ENCODE data around the gene HPSE2.

The HPSE2 gene

DNA sequence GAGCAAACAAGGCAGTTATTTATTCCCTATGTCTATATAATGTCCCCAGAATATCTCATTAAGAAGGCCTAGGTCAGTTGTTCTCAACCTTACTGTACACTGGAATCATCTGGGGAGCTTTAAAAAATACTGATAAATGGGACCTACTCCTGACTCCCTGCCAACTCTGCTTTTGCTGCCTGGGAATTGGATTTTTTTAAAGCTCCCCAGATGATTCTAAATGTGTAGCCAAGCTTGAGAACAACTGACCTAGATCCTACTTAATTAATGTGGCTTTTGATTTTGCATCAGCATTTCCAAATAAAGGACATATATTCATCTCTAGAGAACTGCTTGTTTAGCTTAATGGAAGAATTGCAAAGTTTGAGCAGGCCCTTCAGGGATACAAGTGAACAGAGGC, 697.2 kb downstream of the HPSE2 start:
- Histone ChIP-seq H3K4me3 (ENCODE audit: extremely low read depth, insufficient read depth, low read length, poor library complexity, severe bottlenecking) (no peak overlapping the region), H3K27ac (ENCODE audit: low read depth, low read length, severe bottlenecking) (no peak overlapping the region), H3K4me1 (ENCODE audit: control insufficient read depth, insufficient read depth, low read length, poor library complexity, severe bottlenecking) (no peaks in the 10 kb centered on the region), H3K9me3 (ENCODE audit: control insufficient read depth, low read length) (no peaks in the 10 kb centered on the region), H3K36me3 (ENCODE audit: control insufficient read depth, insufficient read depth, low read length) (no peaks in the 10 kb centered on the region)

DNA sequence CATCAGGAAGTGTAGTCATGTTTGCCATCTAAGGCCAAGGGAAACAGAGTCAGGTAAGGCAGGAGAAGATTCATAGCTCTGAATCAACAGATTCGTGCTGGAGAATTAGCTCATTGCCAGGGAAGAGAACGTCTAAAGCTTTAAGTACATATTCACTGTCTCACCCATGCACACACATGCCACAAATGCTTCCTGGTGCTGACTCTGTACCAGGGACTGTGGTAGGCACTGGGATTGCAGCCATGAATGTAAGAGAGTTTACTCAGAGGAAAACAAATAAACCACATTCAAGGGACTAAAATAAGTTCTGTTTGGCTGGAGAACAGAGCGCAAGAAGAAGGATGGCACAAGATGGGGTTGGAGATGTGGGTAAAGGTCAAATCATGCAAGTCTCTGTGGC, 699.1 kb downstream of the HPSE2 start:
- WGBS, 2 experiments (ENCODE audit: insufficient coverage in 2 of 2) = 85 to 92% methylated on average over 2 of the region's 3 CpGs

GRCh38 chr10:98533746-98534445, 701.8 kb downstream of the HPSE2 start:
- WGBS, 2 experiments (ENCODE audit: insufficient coverage in 2 of 2) = 100% methylated on average over 1 to 3 of the region's 3 CpGs
- H3K4me1 ChIP-seq (ENCODE audit: control insufficient read depth, insufficient read depth, low read length, poor library complexity, severe bottlenecking) = no peaks in the 10 kb centered on the region
- no peak overlapping the region for H3K27ac ChIP-seq (ENCODE audit: low read depth, low read length, severe bottlenecking)
- no peaks in the 10 kb centered on the region for H3K36me3 ChIP-seq (ENCODE audit: control insufficient read depth, insufficient read depth, low read length)
- no peaks in the 10 kb centered on the region for H3K9me3 ChIP-seq (ENCODE audit: control insufficient read depth, low read length)
- H3K4me3 ChIP-seq (ENCODE audit: extremely low read depth, insufficient read depth, low read length, poor library complexity, severe bottlenecking) = no peak overlapping the region

More for the DNA sequence above, 699.1 kb downstream of the HPSE2 start:
- Histone ChIP-seq H3K4me1 (ENCODE audit: control insufficient read depth, insufficient read depth, low read length, poor library complexity, severe bottlenecking) (no peaks in the 10 kb centered on the region), H3K4me3 (ENCODE audit: extremely low read depth, insufficient read depth, low read length, poor library complexity, severe bottlenecking) (no peak overlapping the region), H3K27ac (ENCODE audit: low read depth, low read length, severe bottlenecking) (no peak overlapping the region), H3K36me3 (ENCODE audit: control insufficient read depth, insufficient read depth, low read length) (no peaks in the 10 kb centered on the region), H3K9me3 (ENCODE audit: control insufficient read depth, low read length) (no peaks in the 10 kb centered on the region)

DNA sequence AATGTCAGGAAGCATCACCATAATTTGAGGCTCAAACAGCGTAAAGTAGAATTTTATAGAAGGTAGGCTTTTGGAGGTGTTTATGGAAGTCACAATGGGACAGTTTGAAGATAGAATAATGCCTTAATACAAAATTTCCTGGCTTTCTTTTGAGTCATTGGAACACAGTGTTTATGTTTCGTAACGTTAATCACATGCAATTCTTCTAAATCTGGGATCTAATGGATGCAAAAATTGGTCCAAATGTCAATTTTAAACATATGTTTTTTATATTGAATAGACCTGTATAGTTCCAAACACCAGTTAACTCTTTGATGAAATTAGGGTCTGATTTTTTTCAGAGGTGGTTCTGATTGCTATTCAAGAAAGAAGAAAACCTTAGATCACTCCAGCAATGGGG, 702.4 kb downstream of the HPSE2 start:
- H3K36me3 ChIP-seq (ENCODE audit: control insufficient read depth, insufficient read depth, low read length) = no peaks in the 10 kb centered on the region
- no peak overlapping the region for H3K4me3 ChIP-seq (ENCODE audit: extremely low read depth, insufficient read depth, low read length, poor library complexity, severe bottlenecking)
- no peak overlapping the region for H3K27ac ChIP-seq (ENCODE audit: low read depth, low read length, severe bottlenecking)
- no peaks in the 10 kb centered on the region for H3K4me1 ChIP-seq (ENCODE audit: control insufficient read depth, insufficient read depth, low read length, poor library complexity, severe bottlenecking)
- H3K9me3 ChIP-seq (ENCODE audit: control insufficient read depth, low read length) = no peaks in the 10 kb centered on the region
- 86 to 100% methylated on average over 1 of the region's 3 CpGs for WGBS, 2 experiments (ENCODE audit: insufficient coverage in 2 of 2)

GRCh38 chr10:98528805-98529183, 706.9 kb downstream of the HPSE2 start:
- no peak overlapping the region for H3K27ac ChIP-seq (ENCODE audit: low read depth, low read length, severe bottlenecking)
- H3K4me3 ChIP-seq (ENCODE audit: extremely low read depth, insufficient read depth, low read length, poor library complexity, severe bottlenecking) = no peak overlapping the region
- no peaks in the 10 kb centered on the region for H3K4me1 ChIP-seq (ENCODE audit: control insufficient read depth, insufficient read depth, low read length, poor library complexity, severe bottlenecking)
- H3K9me3 ChIP-seq (ENCODE audit: control insufficient read depth, low read length) = no peaks in the 10 kb centered on the region
- WGBS, 2 experiments (ENCODE audit: insufficient coverage in 2 of 2) = 88 to 89% methylated on average over 8 of the region's 9 CpGs
- H3K36me3 ChIP-seq (ENCODE audit: control insufficient read depth, insufficient read depth, low read length) = no peaks in the 10 kb centered on the region

GRCh38 chr10:98528166-98528804, 707.4 kb downstream of the HPSE2 start:
- WGBS, 2 experiments (ENCODE audit: insufficient coverage in 2 of 2) = 44 to 92% methylated on average over 3 to 4 of the region's 8 CpGs
- H3K36me3 ChIP-seq (ENCODE audit: control insufficient read depth, insufficient read depth, low read length) = no peaks in the 10 kb centered on the region
- no peaks in the 10 kb centered on the region for H3K4me1 ChIP-seq (ENCODE audit: control insufficient read depth, insufficient read depth, low read length, poor library complexity, severe bottlenecking)
- no peaks in the 10 kb centered on the region for H3K9me3 ChIP-seq (ENCODE audit: control insufficient read depth, low read length)
- H3K27ac ChIP-seq (ENCODE audit: low read depth, low read length, severe bottlenecking) = no peak overlapping the region
- H3K4me3 ChIP-seq (ENCODE audit: extremely low read depth, insufficient read depth, low read length, poor library complexity, severe bottlenecking) = no peak overlapping the region

- Histone ChIP-seq H3K36me3 (ENCODE audit: control insufficient read depth, insufficient read depth, low read length) (no peaks in the 10 kb centered on the region), H3K4me1 (ENCODE audit: control insufficient read depth, insufficient read depth, low read length, poor library complexity, severe bottlenecking) (no peaks in the 10 kb centered on the region), H3K4me3 (ENCODE audit: extremely low read depth, insufficient read depth, low read length, poor library complexity, severe bottlenecking) (no peak overlapping the region), H3K9me3 (ENCODE audit: control insufficient read depth, low read length) (no peaks in the 10 kb centered on the region), H3K27ac (ENCODE audit: low read depth, low read length, severe bottlenecking) (no peak overlapping the region)
- WGBS, 2 experiments (ENCODE audit: insufficient coverage in 2 of 2) = 100% methylated on average over 1 to 2 of the region's 3 CpGs
Measured at GRCh38 chr10:98525969-98526368, 709.7 kb downstream of the HPSE2 start.

DNA sequence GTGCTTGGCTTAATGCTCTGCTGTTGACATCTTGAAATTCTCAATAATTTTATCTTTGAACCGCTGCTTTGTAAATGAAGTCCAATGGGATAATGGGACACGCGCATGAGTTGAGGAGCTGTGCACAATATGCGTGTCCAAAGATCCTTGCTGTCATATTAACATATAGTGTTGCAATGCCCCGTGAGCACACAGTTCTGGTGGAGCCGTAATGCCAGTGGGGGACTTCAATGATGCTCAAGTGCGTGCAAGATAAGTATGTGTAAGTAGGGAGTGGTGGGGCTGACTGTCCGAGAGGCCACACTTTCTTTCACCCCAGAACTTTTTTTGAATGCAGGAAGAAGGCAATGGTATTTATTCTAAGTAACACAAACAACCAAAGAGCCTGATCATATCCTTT, 711.5 kb downstream of the HPSE2 start:
- H3K36me3 ChIP-seq (ENCODE audit: control insufficient read depth, insufficient read depth, low read length) = no peaks in the 10 kb centered on the region
- no peaks in the 10 kb centered on the region for H3K9me3 ChIP-seq (ENCODE audit: control insufficient read depth, low read length)
- H3K27ac ChIP-seq (ENCODE audit: low read depth, low read length, severe bottlenecking) = no peak overlapping the region
- WGBS, 2 experiments (ENCODE audit: insufficient coverage in 2 of 2) = 93 to 100% methylated on average over 2 to 7 of the region's 8 CpGs
- H3K4me3 ChIP-seq (ENCODE audit: extremely low read depth, insufficient read depth, low read length, poor library complexity, severe bottlenecking) = no peak overlapping the region
- no peaks in the 10 kb centered on the region for H3K4me1 ChIP-seq (ENCODE audit: control insufficient read depth, insufficient read depth, low read length, poor library complexity, severe bottlenecking)

DNA sequence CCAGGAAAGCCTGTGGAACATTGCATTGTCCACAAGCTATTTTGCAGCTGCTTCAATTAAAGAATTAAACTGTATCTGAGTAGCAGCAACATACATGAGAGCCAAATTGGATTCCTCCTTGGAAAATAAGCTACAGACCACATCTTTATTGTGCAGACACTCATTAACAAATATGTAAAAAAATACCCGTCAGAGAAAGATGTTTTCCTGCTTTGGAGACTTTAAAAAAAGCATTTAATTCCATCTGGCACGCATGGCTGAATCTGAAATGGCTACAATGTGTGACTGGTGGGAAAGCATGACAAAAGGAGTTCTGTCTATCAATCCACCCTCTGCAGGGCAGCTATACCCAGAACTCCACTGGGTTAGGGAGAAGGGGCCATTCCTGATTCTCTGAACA, 715.8 kb downstream of the HPSE2 start:
- peaks cover 20% of the 10 kb centered on the region for H3K4me1 ChIP-seq (ENCODE audit: control insufficient read depth, insufficient read depth, low read length, poor library complexity, severe bottlenecking)
- H3K9me3 ChIP-seq (ENCODE audit: control insufficient read depth, low read length) = no peaks in the 10 kb centered on the region
- 73 to 92% methylated on average over 2 of the region's 2 CpGs for WGBS, 2 experiments (ENCODE audit: insufficient coverage in 2 of 2)
- no peak overlapping the region for H3K4me3 ChIP-seq (ENCODE audit: extremely low read depth, insufficient read depth, low read length, poor library complexity, severe bottlenecking)
- H3K27ac ChIP-seq (ENCODE audit: low read depth, low read length, severe bottlenecking) = no peak overlapping the region
- no peaks in the 10 kb centered on the region for H3K36me3 ChIP-seq (ENCODE audit: control insufficient read depth, insufficient read depth, low read length)

DNA sequence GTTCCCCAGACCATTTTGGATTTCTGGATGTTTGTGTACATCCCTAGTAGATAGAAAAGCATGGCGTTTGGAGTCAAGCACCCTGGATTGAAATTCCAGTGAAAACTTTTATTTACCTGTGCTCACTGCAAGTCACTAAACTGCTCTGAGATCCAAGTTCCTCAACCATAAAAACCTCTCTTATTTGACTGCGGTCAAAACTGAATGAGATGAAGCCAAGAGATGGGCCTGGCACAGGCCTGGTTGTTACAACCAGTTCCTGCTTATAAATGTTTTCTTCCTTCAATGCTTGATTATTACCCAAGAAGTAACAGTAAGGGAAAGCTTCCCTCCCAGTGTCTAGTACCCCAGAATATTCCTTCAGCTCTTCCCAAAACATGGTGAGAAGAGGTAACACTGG, 718.0 kb downstream of the HPSE2 start:
- no peak overlapping the region for H3K27ac ChIP-seq (ENCODE audit: low read depth, low read length, severe bottlenecking)
- peaks cover 20% of the 10 kb centered on the region for H3K4me1 ChIP-seq (ENCODE audit: control insufficient read depth, insufficient read depth, low read length, poor library complexity, severe bottlenecking)
- H3K4me3 ChIP-seq (ENCODE audit: extremely low read depth, insufficient read depth, low read length, poor library complexity, severe bottlenecking) = no peak overlapping the region
- no peaks in the 10 kb centered on the region for H3K9me3 ChIP-seq (ENCODE audit: control insufficient read depth, low read length)
- 80 to 89% methylated on average over 1 of the region's 2 CpGs for WGBS, 2 experiments (ENCODE audit: insufficient coverage in 2 of 2)
- no peaks in the 10 kb centered on the region for H3K36me3 ChIP-seq (ENCODE audit: control insufficient read depth, insufficient read depth, low read length)

DNA sequence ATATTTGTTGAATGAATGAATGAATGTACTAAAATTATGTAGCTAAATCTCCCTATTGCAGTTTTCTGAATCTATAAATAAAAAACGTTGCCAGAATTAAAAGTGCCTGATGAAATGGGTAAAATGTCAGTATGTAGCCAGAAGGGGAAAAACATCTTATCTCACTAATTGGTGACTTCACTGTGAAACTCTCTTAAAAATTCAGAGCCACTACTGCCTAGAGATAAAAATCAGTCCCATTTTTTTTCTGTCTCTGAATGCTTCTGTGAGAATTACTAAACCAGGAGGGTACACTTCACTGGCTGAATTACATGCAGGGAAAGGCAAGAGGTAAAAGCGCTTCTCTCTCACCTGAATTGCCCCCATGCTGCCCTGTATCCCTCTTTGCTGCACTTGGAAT, 719.3 kb downstream of the HPSE2 start:
- Histone ChIP-seq H3K9me3 (ENCODE audit: control insufficient read depth, low read length) (no peaks in the 10 kb centered on the region), H3K4me3 (ENCODE audit: extremely low read depth, insufficient read depth, low read length, poor library complexity, severe bottlenecking) (no peak overlapping the region), H3K4me1 (ENCODE audit: control insufficient read depth, insufficient read depth, low read length, poor library complexity, severe bottlenecking) (peaks cover 20% of the 10 kb centered on the region), H3K36me3 (ENCODE audit: control insufficient read depth, insufficient read depth, low read length) (no peaks in the 10 kb centered on the region), H3K27ac (ENCODE audit: low read depth, low read length, severe bottlenecking) (peak overlapping the region; percentile 50)
- 100% methylated on average over 1 of the region's 2 CpGs for WGBS, 2 experiments (ENCODE audit: insufficient coverage in 2 of 2)

Data from mesodermal cell (in vitro differentiated cells).